ENCODE data around the gene KRTAP1-1.
"Not testable (repeated sequence)": the region's sequence is repeated elsewhere in the genome, so short reads cannot be mapped to it uniquely, and the experiment has no call there.

DNA sequence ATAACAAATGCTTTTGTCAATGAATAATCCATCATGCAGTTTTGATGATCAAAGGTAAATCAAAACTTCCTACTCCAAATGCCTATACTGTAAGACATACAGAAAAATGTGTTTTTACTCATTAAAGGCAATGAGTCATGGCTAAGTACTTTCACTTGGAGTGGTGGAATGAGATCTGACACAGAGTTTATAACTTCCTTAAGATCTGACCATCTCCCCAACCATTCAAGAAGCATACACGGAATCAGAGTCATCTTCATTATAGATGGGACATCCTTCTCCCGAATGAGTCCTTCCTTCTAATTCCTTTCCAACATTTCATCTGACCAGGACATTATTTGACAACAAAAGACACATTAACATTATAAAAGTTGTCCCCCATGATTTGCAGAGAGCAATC, 42.2 kb upstream of the KRTAP1-1 start:
- TF ChIP-seq, protein P1, sequence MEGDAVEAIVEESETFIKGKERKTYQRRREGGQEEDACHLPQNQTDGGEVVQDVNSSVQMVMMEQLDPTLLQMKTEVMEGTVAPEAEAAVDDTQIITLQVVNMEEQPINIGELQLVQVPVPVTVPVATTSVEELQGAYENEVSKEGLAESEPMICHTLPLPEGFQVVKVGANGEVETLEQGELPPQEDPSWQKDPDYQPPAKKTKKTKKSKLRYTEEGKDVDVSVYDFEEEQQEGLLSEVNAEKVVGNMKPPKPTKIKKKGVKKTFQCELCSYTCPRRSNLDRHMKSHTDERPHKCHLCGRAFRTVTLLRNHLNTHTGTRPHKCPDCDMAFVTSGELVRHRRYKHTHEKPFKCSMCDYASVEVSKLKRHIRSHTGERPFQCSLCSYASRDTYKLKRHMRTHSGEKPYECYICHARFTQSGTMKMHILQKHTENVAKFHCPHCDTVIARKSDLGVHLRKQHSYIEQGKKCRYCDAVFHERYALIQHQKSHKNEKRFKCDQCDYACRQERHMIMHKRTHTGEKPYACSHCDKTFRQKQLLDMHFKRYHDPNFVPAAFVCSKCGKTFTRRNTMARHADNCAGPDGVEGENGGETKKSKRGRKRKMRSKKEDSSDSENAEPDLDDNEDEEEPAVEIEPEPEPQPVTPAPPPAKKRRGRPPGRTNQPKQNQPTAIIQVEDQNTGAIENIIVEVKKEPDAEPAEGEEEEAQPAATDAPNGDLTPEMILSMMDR (conservative IDR thresholded peaks at IDR 0.05; ENCODE audit: low read length), result not testable (repeated sequence)
- TF ChIP-seq EZH2phosphoT487 (IDR thresholded peaks at IDR 0.05; ENCODE audit: borderline replicate concordance), result not testable (repeated sequence)

Measured in Loucy (cell line).